HG03571 (cell line): ENCODE data around the gene ATRN.
"Not testable (repeated sequence)": the region's sequence is repeated elsewhere in the genome, so short reads cannot be mapped to it uniquely, and the experiment has no call there.

ENCODE experiments used
- ATAC-seq: cut with Tn5 transposase; IDR thresholded peaks from one replicate; pipeline ENCODE4 v1.9.1; 2021; ENCODE audit not compliant: unreplicated experiment

The ATRN gene

DNA sequence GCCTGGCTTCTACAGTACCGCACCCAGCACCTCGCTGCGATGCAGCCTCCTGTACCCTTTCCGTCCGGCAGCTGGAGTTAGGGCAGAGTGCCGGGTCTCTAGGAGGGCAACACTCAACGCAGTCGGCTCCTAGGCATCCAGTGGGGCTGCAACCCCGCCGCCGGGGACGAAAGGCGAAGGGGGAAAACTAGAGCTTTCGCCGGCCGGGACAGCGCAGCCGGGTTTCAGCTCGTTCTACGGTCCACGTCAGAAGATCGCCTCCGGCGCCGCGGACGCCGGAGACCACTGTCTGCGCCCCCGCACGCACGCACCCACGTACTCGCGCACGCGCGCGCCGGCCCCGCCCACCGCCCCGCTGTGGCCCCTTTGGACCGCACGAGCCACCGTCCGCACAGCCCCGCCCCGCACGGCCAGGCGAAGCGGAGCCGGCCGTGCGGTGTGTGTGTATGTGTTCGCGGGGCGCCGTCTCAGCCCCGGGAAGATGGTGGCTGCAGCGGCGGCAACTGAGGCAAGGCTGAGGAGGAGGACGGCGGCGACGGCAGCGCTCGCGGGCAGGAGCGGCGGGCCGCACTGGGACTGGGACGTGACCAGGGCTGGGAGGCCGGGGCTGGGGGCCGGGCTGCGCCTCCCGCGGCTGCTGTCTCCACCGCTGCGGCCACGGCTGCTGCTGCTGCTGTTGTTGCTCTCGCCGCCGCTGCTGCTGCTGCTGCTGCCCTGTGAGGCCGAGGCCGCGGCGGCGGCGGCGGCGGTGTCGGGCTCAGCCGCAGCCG is at the start of gene ATRN:
ATRN (plus strand) TSS at position 392 of the 770 bp plus-strand sequence; CDS start at position 482, 90 bp downstream.
- peak; percentile 84 for ATAC-seq

DNA sequence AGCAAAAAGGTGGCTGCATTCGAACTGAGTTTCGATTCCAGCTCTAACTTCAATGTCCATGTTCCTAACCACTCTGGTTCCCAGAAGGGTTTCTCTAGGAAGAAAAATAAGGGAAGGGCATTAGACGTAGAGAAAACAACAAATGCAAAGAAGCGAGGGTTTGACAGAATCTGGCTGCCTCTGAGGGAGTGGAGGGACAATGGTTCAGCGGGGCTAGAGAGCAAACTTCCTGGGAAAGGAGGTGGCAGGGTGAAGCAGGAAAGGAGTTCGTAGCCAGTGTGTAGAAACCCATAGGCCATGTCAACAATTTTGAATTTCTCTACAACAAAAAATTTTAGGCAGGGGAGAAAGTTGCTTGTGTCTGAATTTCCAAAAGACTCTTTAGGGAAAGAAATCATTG is 48.8 kb upstream of the ATRN start:
- no peak for ATAC-seq

DNA sequence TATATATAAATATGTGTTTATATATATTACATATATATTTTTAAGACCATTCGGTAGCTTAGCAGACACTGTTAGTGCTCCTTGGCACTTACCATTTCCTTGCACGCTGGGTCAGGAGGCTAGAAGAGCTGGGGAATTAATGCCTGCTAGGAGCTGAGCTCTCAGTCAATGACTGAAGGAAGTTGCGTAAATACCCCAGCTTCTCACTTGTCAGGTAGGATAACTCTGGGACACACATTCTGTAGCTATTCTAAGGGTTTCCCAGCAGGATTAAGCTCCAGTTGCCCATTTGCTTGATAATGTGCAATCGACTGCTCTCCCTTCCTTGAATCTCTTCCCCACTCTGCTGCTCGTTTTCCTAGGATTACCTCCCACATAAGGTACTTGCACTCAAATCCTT is 47.7 kb upstream of the ATRN start:
- ATAC-seq, result no peak

DNA sequence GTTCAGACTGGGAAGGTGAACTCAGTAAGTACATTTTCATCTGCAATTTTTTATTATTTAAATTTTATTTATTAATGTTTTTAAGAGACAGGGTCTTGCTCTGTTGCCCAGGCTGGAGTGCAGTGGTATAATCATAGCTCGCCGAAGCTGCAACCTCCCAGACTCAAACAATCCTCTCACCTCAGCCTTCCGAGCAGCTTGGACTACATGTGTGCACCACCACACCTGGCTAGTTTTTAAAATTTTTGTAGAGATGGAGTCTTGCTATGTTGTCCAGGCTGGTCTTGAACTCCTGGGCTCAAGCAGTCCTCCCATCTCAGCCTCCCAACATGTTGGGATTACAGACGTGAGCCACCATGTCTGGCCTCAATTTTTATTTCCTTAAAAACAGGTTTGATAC is 44.1 kb upstream of the ATRN start:
- not testable (repeated sequence) for ATAC-seq

DNA sequence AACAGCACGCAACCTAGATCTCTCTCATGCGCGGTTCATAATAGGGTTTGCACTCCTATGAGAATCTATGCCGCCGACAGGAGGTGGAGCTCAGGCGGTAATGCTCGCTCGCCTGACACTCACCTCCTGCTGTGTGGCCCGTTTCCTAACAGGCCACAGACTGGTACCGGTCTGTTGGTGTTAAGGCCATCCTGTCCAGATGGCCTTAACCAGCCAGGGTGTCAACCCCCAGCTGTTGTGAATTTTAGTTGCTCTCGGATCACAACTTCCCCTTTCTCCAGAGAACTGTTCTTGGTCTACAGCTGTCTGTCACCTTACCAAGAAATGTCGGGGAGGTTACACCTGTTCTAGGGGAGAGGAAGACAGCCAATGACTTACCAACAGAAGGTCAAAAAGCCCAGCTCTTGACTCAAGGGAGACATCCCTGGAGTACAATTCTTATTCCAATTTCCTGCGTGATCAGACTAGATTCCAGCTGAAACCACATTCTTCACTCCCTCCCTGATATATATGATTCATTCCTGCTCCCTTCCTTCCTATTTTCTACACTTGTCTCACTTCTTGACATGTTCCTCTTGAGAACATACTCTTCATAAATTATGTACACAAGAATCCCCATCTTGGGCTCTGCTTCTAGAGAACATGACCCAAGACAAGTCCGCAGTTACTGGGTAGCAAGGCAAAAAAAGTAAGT is 40.3 kb upstream of the ATRN start:
- peak; percentile 80 for ATAC-seq

DNA sequence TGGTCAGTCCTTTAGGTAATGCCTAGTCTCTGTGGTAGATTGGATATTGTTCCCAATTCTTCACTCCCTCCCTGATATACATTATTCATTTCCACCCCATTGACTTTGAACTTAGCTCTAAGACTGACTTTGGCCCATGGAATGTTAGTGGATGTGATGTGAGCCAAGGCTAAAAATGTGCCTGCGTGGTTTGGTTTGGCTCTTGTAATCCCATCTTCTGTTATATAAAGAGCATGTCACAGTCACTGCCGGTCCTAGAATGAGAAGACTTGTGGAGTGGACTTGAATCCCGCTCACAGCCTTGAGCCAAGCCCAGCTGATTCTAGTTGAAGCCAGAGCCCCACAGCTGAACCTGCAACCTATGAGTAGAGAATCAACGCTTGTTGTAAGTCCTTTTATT is 39.7 kb upstream of the ATRN start:
- no peak for ATAC-seq

DNA sequence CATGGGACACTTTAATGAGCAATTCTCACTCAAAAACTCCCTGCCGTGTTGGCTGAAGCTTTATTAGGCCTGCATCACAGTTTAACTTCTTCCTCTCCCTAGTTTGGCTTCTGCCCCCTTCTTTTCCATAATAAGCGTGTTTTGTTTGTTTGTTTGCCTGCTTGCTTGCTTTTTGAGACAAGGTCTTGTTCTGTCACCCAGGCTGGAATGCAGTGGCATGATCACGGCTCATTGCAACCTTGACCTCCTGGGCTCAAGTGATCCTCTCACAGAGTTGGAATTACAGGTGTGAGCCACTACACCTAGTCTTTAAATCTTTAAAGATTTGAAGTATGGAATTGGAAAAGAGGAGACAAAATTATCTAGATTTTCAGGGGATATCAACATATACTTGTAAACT is 38.0 kb upstream of the ATRN start:
- ATAC-seq, result no peak

DNA sequence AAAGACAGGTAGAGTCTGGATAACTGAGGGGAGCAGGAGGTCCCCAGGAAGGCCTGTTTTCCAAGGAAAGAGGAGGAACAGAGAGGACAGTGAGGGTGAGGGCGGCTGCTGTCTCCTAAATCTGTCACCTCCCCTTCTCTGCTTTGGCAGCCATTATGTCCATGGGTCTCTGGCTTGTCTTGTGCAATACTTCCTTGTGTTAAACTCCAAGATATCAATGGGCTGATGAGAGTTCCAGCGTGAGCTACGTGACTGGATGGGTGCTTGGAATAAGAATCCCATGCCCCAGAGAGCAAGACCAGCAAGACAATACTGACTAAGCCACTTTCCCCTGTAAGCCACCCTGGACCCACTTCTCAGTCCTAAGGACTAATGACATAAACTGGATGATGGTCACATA is 37.1 kb upstream of the ATRN start:
- ATAC-seq, result no peak

DNA sequence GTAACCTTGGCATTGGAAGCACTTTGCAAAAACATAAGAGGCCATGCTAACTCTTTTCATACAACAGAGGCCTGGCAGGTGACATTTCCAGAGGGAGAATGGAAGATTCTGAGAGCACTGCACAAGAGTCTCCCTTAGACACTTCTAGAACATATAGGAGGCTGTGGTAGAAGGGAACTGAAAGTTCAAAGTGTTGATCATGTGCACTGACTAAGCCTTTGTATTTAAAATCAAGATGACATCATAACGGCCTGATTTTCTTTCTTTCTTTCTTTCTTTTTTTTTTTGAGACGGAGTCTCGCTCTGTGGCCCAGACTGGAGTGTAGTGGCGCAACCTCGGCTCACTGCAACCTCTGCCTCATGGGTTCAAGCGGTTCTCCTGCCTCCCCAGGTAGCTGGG is 36.6 kb upstream of the ATRN start:
- no peak for ATAC-seq

DNA sequence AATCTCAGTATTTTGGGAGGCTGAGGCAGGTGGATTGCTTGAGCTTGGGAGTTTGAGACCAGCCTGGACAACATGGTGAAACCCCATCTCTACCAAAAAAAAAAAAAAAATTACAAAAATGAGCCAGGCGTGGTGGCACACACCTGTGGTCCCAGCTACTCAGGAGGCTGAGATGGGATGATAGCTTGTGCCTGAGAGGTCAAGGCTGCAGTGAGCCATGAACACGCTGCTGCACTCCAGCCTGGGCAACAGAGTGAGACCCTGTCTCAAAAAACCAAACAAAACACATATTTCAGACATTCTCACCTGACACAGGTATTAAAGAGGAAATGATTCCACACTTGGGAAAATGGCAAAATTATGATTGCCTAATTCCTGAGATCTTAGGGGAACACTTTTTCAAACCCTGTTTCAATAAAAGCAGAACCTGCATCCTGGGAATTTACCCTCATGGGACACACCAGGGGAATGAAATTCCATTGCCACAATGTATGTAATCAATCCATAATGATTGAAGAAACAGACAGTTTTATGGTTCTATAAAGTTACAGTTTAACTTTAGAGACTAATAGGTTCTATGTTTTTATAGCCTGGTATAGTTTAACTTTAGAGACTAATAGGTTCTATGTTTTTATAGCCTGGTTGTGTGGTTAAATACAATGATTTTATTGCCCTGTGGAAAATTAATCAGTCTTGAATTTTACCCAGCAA is 33.8 kb upstream of the ATRN start:
- no peak for ATAC-seq

DNA sequence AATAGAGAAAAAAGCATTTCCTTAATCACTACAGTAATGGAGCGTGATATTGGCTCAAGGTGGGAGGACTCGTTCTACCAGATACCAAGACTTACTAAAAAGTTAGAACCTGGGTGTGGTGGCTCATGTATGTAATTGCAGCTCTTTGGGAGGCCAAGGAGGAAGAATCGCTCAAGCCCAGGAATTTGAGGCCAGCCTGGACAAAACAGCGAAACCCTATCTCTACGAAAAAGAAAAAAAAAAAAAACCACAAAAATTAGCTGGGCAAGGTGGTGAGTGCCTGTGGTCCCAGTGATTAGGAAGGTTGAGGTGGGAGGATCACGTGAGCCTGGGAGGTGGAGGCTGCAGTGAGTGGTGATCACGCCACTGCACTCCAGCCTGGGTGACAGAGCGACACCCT is 24.0 kb upstream of the ATRN start:
- no peak for ATAC-seq

DNA sequence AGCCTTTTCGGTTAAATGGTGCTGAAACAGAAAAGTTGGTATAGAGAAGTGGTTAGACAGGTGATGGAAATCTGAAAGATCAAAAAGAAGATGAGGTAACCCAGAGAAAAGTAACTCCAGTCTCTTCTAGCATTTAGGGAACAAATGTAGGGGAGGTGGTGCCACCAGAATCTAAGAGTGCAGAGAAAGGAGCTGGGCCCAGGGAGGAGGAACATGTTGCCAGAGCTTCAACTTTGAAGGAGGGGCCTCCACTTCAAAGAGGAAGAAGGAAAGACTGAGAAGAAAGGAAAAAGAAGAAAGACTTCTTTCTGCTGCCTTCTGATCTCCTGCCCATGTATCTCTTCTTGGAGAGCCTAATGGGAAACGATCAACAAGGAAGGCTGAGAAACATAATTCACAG is 23.5 kb upstream of the ATRN start:
- no peak for ATAC-seq

DNA sequence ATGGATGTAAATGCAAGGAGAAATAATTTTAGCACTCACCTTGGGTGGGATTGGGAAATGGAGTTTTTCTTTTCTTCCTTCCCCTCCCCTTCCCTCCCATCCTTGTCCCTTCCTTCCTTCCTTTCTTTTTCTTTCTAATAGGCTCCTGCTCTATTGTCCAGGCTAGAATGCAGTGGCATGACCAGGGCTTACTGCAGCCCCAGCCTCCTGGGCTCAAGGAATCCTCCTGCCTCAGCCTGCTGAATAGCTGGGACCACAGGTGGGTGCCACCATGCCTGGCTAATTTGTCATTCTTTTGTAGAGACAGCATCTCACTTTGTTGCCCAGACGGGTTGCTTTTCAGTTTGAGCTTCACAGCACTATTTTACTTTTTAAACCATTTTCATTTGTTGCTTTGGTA is 21.5 kb upstream of the ATRN start:
- no peak for ATAC-seq

DNA sequence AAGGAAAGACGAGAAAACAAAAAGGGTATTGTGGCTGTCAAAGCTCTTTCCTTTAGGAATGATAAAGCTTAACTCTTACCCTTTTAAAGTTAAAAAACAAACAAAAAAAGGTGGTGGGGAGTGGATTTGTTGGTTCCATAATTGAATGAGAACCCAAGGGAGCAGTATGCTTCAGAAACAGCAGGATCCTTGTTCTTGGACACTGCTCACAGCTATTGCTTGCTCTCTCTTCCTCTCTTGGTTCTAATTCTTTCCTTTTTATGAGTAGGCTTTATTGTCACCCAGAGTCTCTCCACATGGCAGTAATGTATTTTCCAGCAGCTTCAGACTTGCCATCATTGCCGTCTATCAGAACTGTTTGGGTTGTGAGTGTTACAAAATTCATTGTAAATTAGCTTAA is 18.7 kb upstream of the ATRN start:
- no peak for ATAC-seq

DNA sequence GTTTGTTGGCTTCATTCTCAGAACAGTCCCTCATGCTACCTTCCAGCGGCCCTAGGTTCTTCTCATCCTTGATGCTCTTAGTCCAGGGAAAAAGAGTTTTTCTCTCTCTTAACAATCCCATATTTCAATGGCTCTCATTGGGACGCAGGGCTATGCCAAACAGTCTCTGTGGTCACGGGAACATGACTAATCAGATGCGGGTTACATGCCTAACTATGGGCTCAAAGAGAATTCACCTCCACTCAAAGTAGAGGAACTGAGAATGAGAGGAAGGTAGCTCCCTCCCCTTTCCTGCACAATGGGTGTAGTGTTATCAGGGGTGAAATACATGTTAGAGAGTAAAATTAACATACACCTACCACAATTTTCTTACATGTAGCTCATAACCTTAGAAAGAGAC is 18.1 kb upstream of the ATRN start:
- ATAC-seq, result no peak

DNA sequence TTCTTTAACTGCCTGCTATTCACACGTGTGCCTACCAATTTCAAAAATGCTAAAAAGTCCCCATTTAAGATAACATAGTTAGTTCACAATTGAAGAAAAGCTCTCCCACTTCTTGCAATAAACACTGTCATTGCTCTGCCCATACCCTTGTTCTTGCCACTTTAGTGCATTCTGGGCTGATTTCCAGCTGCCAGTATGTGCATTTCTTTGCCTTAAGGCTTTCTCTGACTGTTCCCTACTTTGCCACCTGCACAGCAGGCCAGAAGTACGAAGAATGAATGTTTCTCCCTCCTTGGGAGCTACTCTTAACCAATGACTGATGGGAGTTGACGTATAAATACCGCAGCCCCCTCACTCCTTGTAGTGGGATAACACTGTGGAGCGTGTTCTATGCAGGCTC is 16.0 kb upstream of the ATRN start:
- ATAC-seq, result no peak

DNA sequence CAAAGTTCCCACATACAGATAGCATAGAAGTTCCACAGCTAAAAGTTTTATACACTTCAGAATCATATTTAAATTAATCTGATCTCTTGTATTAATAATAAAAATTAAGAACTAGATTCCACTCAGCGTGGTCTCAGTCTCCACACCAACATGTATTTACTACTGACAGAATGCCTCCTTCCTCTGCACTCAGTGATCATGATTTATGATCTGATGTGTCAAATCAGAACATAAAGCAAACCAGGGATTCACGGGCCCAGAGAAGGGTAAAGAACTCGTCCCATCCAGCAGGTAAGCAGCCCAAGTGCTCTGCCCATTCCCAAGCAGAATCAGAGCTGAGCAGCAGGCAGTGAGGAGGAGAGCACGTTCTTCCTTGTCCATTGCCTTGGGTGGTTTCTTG is 14.2 kb upstream of the ATRN start:
- ATAC-seq, result no peak

DNA sequence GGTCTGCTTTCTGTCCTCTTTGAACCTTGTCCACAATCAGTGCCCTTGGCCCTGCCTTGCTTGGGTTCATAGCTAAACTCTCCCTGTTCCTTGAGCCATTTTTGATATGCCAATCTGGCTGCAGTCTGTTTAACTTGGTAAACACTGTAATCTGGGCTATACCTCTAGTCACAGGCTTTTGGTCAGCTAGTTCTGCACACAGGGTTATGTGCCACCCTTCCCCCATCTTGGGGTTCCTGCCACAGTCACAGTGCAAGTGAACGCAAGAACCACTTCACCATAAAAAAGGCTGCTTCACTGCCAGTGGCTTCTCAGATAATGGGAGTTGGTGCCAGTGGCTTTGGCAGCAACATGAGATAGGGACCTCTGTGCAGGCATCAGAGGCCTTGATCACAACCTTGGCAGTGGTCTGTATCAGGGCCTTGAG is 10.9 kb upstream of the ATRN start:
- no peak for ATAC-seq

DNA sequence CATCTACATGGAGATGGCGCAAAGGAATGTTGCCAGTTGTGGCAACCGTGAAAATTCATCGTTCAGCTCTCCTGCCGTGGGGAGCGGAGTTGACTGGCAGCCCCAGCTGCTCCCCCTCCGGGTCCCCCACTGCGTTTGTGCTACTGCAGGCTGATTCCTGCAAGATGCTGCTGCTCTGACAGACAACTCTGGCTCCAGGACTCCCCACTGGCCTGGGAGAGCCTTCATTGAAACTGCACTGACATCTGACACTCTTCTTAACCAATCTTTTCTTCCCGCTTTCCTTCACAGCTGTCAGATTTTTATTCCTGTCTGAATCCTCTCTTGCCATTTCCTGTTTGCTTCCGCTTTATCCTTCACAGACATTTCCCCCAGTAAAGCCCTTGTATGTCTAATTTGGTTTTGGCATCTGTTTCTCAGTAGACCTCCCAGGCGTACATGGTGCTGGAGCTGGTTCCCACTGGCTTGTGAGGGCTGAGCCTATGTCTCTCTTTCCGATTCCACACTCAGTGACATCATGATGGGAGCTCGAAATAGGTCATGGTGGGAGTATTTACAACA is 9.5 kb upstream of the ATRN start:
- no peak for ATAC-seq

DNA sequence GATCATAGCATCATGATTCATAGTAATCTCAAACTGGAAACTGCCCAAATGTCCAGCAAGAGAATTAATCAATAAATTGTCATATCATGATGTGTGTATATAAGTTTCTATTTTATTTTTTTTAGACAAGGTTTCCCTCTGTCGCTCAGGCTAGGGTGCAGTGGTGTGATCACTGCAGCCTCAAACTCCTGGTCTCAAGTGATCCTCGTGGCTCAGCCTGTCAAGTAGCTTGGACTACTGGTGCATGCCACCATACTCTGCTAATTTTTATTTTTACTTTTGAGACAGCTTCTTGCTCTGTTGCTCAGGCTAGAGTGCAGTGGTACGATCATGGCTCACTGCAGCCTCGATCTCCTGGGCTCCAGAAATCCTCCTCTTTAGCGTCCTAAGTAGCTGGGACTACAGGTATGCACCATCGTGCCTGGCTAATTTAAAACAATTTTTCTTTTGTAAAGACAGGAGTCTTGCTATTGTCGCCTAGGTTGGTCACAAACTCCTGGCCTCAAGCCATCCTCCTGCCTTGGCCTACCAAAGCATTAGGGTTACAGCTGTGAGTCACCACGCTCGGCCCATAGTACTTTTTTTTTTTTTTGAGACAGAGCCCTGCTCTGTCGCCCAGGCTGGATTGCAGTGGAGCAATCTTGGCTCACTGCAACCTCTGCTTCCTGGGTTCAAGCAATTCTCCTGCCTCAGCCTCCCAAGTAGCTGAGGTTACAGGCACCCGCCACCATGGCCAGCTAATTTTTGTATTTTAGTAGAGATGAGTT is 8.7 kb upstream of the ATRN start:
- ATAC-seq, result no peak

DNA sequence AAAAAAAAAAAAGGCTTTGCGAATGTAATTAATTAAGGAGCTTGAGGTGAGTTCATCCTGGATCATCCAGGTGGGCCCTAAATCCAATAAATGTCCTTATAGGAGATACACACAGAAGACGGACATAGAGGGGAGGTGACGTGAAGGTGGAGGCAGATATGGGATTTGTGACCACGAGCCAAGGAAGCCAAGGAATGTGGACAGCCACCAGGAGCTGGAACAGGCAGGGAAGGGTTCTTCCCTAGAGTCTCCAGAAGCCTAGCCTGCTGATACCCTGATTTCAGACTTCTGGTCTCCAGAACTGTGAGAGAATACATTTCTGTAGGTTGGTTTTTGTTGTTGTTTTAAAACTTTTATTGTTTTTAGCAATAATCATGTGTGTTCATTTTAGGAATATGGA is 6.7 kb upstream of the ATRN start:
- no peak for ATAC-seq
